GM12878 (cell line): ENCODE data around the gene CCDC138. TPM values are rescaled to one million over a fixed set of nuclear protein-coding genes. Genes with fewer than 3 reads are reported as not detected.

ENCODE experiments used
- ATAC-seq: fragments of 200-7000 bp; cut with Tn5 transposase; 3 replicates; pipeline ENCODE4 v1.9.1; 2020; ENCODE audit warnings: mild to moderate bottlenecking, moderate library complexity
- BruUV-seq: library from RNA; stranded (reverse); fragments of 400-500 nt; replicated peaks from 2 replicates; lab custom pipeline; 2021; lab: Mats Ljungman, UMichigan
- CTCF ChIA-PET: fragments of 300-600 bp; sonication (Branson Sonifier 250); formaldehyde crosslinking; extraction: SDS; loops from one replicate; lab custom pipeline; 2021; ENCODE audit warnings: inconsistent platforms; lab: Yijun Ruan, JAX
- POLR2A ChIA-PET: fragments of 350-600 bp; formaldehyde crosslinking; extraction: SDS; loops from one replicate; lab custom pipeline; 2021; ENCODE audit warnings: inconsistent platforms; lab: Charles Lee
- RAD21 ChIA-PET: fragments of 300-600 bp; sonication (Branson Sonifier 250); formaldehyde crosslinking; loops from one replicate; lab custom pipeline; 2023; ENCODE audit warnings: antibody characterized with exemption; ENCODE audit not compliant: unreplicated experiment; lab: Charles Lee
- SMC1A ChIA-PET: fragments of 300-600 bp; sonication (Branson Sonifier 250); formaldehyde crosslinking; loops from one replicate; lab custom pipeline; 2023; ENCODE audit not compliant: unreplicated experiment, uncharacterized antibody; lab: Charles Lee
- DNase-seq: peaks from one replicate; pipeline ENCODE4 v3.0.0-alpha.2; 2011; ENCODE audit warnings: low read depth, low spot score
- FAIRE-seq: peaks from 3 replicates; lab custom pipeline; 2011; peaks lifted over from hg19 to GRCh38; lab: Jason Lieb, UNC
- H2AFZ ChIP-seq: 2 replicates; pipeline ENCODE4 v1.6.0; 2011; ENCODE audit warnings: low read depth, low read length, control low read depth; ENCODE audit not compliant: control insufficient read depth
- H3K27ac ChIP-seq: 2 replicates; pipeline ENCODE4 v1.5.1; 2011; ENCODE audit warnings: control low read depth; ENCODE audit not compliant: control insufficient read depth, insufficient read depth
- H3K27me3 ChIP-seq, 2 experiments: replicated peaks in 1 of 2; 2 replicates each; pipeline versions ENCODE4 v1.6.0 to v1.6.1; 2011; ENCODE audit warnings: low read length in 1 of 2; ENCODE audit not compliant: control insufficient read depth in 2 of 2, insufficient read depth in 2 of 2
- H3K36me3 ChIP-seq, 2 experiments: 2 replicates each; pipeline ENCODE4 v1.5.1; 2011; ENCODE audit warnings: low read length in 1 of 2; ENCODE audit not compliant: control insufficient read depth in 2 of 2, insufficient read depth in 2 of 2
- H3K4me1 ChIP-seq: 2 replicates; pipeline ENCODE4 v1.6.1; 2011; ENCODE audit warnings: mild to moderate bottlenecking, low read length, moderate library complexity, mixed read lengths; ENCODE audit not compliant: control insufficient read depth, insufficient read depth
- H3K4me2 ChIP-seq: 2 replicates; pipeline ENCODE4 v1.6.0; 2011; ENCODE audit warnings: control low read depth; ENCODE audit not compliant: control insufficient read depth, insufficient read depth
- H3K4me3 ChIP-seq: fragments of 200-600 bp; sonication (generic); 2 replicates; pipeline ENCODE4 v1.5.1; 2016
- H3K79me2 ChIP-seq: 2 replicates; pipeline ENCODE4 v1.6.0; 2011; ENCODE audit warnings: low read length; ENCODE audit not compliant: control insufficient read depth, insufficient read depth
- H3K9ac ChIP-seq: 2 replicates; pipeline ENCODE4 v1.8.0; 2011; ENCODE audit warnings: low read length, control low read depth, mixed read lengths; ENCODE audit not compliant: control insufficient read depth, insufficient read depth
- H3K9me3 ChIP-seq: replicated peaks from 3 replicates; pipeline ENCODE4 v1.5.1; 2011; ENCODE audit warnings: mild to moderate bottlenecking, low read length; ENCODE audit not compliant: control insufficient read depth, insufficient read depth
- H4K20me1 ChIP-seq: 2 replicates; pipeline ENCODE4 v1.6.0; 2011; ENCODE audit not compliant: control insufficient read depth, insufficient read depth
- BRCA1 ChIP-seq: IDR thresholded peaks from 2 replicates; pipeline ENCODE4 v1.6.1; 2011; ENCODE audit warnings: low read depth, low read length, improper control_type of control experiment
- EZH2 ChIP-seq: IDR thresholded peaks from 2 replicates; pipeline ENCODE4 v1.6.1; 2012; ENCODE audit warnings: low read depth, mild to moderate bottlenecking, control low read depth, inconsistent platforms, low read length, borderline replicate concordance; ENCODE audit not compliant: control insufficient read depth
- HDGF ChIP-seq: fragments of 450-650 bp; IDR thresholded peaks from 2 replicates; pipeline ENCODE4 v1.6.1; 2016; ENCODE audit warnings: antibody characterized with exemption
- IRF4 ChIP-seq: IDR thresholded peaks from 2 replicates; pipeline ENCODE4 v1.6.1; 2011; ENCODE audit warnings: low read depth, low read length
- ZNF592 ChIP-seq: fragments of 450-650 bp; IDR thresholded peaks from 2 replicates; pipeline ENCODE4 v1.6.1; 2017; ENCODE audit warnings: mild to moderate bottlenecking, moderate library complexity
- WGBS: methylation state at CpG from one replicate; pipeline ENCODE4 v1.1.6; 2016; ENCODE audit warnings: low lambda C conversion rate; ENCODE audit not compliant: insufficient replicate concordance, insufficient coverage; ENCODE audit errors: missing lambda C conversion rate; 5-methylcytosine and 5-hydroxymethylcytosine counted together
- in situ Hi-C: fragments of 300-500 bp; cut with MboI; formaldehyde crosslinking; loops from 9 replicates; pipeline ENCODE4 v1.14.3; 2018; ENCODE audit warnings: mixed read lengths
- intact Hi-C: fragments of 100-400 bp; cut with micrococcal nuclease; formaldehyde crosslinking; loops from one replicate; pipeline ENCODE4 v1.14.2; 2022; ENCODE audit not compliant: unreplicated experiment
- polyA plus RNA-seq, 11 experiments: library from polyadenylated mRNA; depleted of rRNA in 4 of 11; unstranded in 6 of 11; stranded (reverse) in 5 of 11; fragments of >200 nt; fragmentation: Nextera tagmentation in 4 of 11; fragmentation: Illumina TruSeq in 1 of 11; extraction: Ambion mirVana in 4 of 11; extraction: Trizol in 1 of 11; gene quantifications; 1 replicate in 1 of 11; 2 replicates in 10 of 11; pipeline versions ENCODE4 v1.2.1 to v1.2.3, GENCODE V29; 2011 to 2016; ENCODE audit warnings: inconsistent platforms in 2 of 11, missing spikeins in 2 of 11, low read depth in 1 of 11
- total RNA-seq, 4 experiments: library from RNA; depleted of rRNA in 3 of 4; stranded (reverse); fragments of >200 nt in 3 of 4; fragmentation: Illumina TruSeq in 1 of 4; extraction: Trizol in 1 of 4; gene quantifications; 2 replicates each; pipeline versions ENCODE4 v1.2.1 to v1.2.3, GENCODE V29; 2013 to 2021
- TF ChIP-seq, protein P1 (sequence below): fragments of 450-650 bp; IDR thresholded peaks from 2 replicates; pipeline ENCODE4 v1.6.1; 2017; ENCODE audit warnings: antibody characterized with exemption, mild to moderate bottlenecking, moderate library complexity
- TF ChIP-seq, protein P2 (sequence below): IDR thresholded peaks from 2 replicates; pipeline ENCODE4 v1.6.1; 2012; ENCODE audit warnings: low read depth, low read length, improper control_type of control experiment

CCDC138 gene
- total and polyA plus RNA-seq, 10 of the 15 experiments (the other 5 are each of a cell fraction or from before 2014, with no cell fraction given), result 7.9 to 19.4 (median 13.0) TPM

DNA sequence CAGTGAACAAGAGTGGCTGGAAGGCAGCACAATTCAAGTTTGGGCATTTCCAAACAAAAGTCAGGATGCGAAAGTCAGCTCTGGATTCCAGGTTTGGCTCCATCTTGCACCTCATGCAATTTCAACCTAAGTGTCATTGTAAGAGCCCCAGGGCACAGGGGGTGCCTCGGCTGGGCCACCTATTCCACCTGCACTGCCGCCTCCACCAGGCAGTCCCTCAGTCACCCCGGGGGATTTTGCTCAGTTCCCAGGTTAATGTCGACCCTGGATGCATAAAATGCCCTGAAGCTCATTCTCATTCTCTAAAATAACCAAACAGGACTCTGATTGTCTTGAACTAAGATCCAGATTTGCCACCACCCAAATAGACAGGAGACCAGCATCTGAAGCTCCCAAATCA is 124.8 kb downstream of the CCDC138 start (continued):
- TF ChIP-seq, protein P1, sequence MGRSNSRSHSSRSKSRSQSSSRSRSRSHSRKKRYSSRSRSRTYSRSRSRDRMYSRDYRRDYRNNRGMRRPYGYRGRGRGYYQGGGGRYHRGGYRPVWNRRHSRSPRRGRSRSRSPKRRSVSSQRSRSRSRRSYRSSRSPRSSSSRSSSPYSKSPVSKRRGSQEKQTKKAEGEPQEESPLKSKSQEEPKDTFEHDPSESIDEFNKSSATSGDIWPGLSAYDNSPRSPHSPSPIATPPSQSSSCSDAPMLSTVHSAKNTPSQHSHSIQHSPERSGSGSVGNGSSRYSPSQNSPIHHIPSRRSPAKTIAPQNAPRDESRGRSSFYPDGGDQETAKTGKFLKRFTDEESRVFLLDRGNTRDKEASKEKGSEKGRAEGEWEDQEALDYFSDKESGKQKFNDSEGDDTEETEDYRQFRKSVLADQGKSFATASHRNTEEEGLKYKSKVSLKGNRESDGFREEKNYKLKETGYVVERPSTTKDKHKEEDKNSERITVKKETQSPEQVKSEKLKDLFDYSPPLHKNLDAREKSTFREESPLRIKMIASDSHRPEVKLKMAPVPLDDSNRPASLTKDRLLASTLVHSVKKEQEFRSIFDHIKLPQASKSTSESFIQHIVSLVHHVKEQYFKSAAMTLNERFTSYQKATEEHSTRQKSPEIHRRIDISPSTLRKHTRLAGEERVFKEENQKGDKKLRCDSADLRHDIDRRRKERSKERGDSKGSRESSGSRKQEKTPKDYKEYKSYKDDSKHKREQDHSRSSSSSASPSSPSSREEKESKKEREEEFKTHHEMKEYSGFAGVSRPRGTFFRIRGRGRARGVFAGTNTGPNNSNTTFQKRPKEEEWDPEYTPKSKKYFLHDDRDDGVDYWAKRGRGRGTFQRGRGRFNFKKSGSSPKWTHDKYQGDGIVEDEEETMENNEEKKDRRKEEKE, result no peak
- TF ChIP-seq ZNF592, result no peak
- TF ChIP-seq, all 136 proteins: peak for 0

DNA sequence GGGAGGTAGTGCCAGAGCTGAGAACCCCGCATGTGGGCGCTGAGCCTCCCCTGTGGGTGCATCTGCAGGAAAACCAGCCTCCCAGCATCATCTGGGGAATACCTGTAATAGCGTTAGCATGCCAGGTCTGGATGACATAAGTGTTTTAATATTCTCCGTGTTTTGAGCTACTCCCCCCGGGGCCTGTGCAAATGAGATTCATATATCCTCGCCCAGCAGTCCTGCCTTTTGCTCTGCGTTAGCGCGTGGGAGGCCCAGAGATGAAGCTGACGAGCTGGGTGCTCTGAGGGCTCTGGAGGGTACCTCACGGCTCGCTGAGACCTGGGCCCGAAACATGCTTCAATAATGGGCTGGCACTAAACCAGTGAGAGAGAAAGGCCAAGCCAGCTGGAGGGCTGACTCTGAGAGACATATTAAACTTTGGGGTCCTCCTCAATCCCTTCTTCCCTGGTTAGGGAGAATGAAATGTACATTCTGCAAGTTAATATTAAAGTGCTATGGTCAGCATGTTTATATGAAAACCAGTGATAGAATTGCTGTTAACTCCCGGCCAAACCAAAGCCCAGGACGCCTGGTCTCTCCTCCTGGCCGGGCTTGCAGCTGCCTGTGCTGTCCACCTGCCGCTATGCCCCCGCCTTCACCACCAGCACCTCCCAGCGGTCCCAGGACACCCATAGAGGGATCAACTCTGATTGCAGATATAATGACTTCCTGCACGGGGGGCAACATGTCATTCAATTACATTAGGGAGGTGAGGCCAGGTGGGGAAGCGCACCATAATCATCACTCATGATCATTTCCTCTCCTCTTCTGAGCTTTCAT is 125.4 kb downstream of the CCDC138 start:
- Histone ChIP-seq H3K4me1 (no peaks in the 10 kb centered on the region), H3K4me3 (no peak overlapping the region), H3K9ac (no peak overlapping the region), H3K79me2 (no peaks in the 10 kb centered on the region), H3K27ac (no peak overlapping the region), H3K9me3 (no peaks in the 10 kb centered on the region), H3K4me2 (no peak overlapping the region), H2AFZ (no peak overlapping the region), H3K36me3 (no peaks in the 10 kb centered on the region), H3K27me3 (no peaks in the 10 kb centered on the region; a peak in 2 of 4 replicates), H4K20me1 (no peaks in the 10 kb centered on the region)
- CTCF ChIA-PET, result no interaction called here
- WGBS, result 44% methylated on average over 21 of the region's 21 CpGs
- DNase-seq, result no peak
- SMC1A ChIA-PET, result no interaction called here
- TF ChIP-seq EZH2, result no peak
- no peak for TF ChIP-seq HDGF
- no peak for TF ChIP-seq IRF4
- TF ChIP-seq, protein P2, sequence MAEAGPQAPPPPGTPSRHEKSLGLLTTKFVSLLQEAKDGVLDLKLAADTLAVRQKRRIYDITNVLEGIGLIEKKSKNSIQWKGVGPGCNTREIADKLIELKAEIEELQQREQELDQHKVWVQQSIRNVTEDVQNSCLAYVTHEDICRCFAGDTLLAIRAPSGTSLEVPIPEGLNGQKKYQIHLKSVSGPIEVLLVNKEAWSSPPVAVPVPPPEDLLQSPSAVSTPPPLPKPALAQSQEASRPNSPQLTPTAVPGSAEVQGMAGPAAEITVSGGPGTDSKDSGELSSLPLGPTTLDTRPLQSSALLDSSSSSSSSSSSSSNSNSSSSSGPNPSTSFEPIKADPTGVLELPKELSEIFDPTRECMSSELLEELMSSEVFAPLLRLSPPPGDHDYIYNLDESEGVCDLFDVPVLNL, result no peak
- no peak for TF ChIP-seq BRCA1
- in situ Hi-C loops (no loop called here), intact Hi-C loops (no loop called here)
- no TSS peak for BruUV-seq
- no peak for ATAC-seq
- RAD21 ChIA-PET, result no interaction called here
- POLR2A ChIA-PET, result no interaction called here
- no peak for FAIRE-seq
